HepG2 (cell line): ENCODE measurements around the gene ZNF84. TPM values are rescaled to one million over a fixed set of nuclear protein-coding genes. Genes with fewer than 3 reads are reported as not detected.

Experiments
- CCAR2 ChIP-seq: fragments of 200-400 bp; formaldehyde crosslinking; optimal IDR thresholded peaks from 2 replicates; pipeline ENCODE3; 2018; ENCODE audit warnings: low read depth, mild to moderate bottlenecking, low read length, moderate library complexity
- CENPBD1 ChIP-seq: sonication (generic); formaldehyde crosslinking; IDR thresholded peaks from 2 replicates; pipeline ENCODE4 v1.8.0; 2022; ENCODE audit warnings: missing genetic modification reagents, low read depth, mild to moderate bottlenecking, borderline replicate concordance
- DMAP1 ChIP-seq: IDR thresholded peaks from 2 replicates; pipeline ENCODE4 v1.6.1; 2016
- FOSL1 ChIP-seq: sonication (generic); formaldehyde crosslinking; IDR thresholded peaks from 2 replicates; pipeline ENCODE4 v1.9.0; 2021; ENCODE audit warnings: missing genetic modification reagents, borderline replicate concordance
- GRHL1 ChIP-seq: sonication (generic); formaldehyde crosslinking; conservative IDR thresholded peaks from 2 replicates; pipeline ENCODE4 v1.8.0; 2022; ENCODE audit warnings: missing genetic modification reagents
- MAFK ChIP-seq, 2 experiments: IDR thresholded peaks in 1 of 2; conservative IDR thresholded peaks in 1 of 2; 2 replicates each; pipeline ENCODE4 v1.6.1; 2011; ENCODE audit warnings: improper control_type of control experiment in 2 of 2, low read length in 2 of 2
- MAZ ChIP-seq, 2 experiments: sonication (generic) in 1 of 2; formaldehyde crosslinking in 1 of 2; IDR thresholded peaks; 2 replicates each; pipeline versions ENCODE4 v1.5.0 to v1.6.1; 2012 to 2020; ENCODE audit warnings: low read depth in 2 of 2, mild to moderate bottlenecking in 2 of 2, borderline replicate concordance in 1 of 2, improper control_type of control experiment in 1 of 2, low read length in 1 of 2, missing genetic modification reagents in 1 of 2, moderate library complexity in 1 of 2
- NFRKB ChIP-seq: fragments of 450-650 bp; IDR thresholded peaks from 2 replicates; pipeline ENCODE4 v1.6.1; 2017
- PATZ1 ChIP-seq: sonication (generic); formaldehyde crosslinking; IDR thresholded peaks from 2 replicates; pipeline ENCODE4 v1.4.0; 2020; ENCODE audit warnings: missing genetic modification reagents
- PCBP1 ChIP-seq: fragments of 200-400 bp; formaldehyde crosslinking; IDR thresholded peaks from 2 replicates; pipeline ENCODE4 v1.6.1; 2017; ENCODE audit warnings: mild to moderate bottlenecking, low read depth, low read length, borderline replicate concordance
- PITX1 ChIP-seq: sonication (generic); formaldehyde crosslinking; IDR thresholded peaks from 2 replicates; pipeline ENCODE4 v1.5.1; 2020; ENCODE audit warnings: mild to moderate bottlenecking, missing genetic modification reagents
- SMARCE1 ChIP-seq: fragments of 450-650 bp; IDR thresholded peaks from 2 replicates; pipeline ENCODE4 v1.6.1; 2017; ENCODE audit warnings: borderline replicate concordance
- SMYD3 ChIP-seq: sonication (generic); formaldehyde crosslinking; IDR thresholded peaks from 2 replicates; pipeline ENCODE4 v1.8.1; 2023; ENCODE audit warnings: mild to moderate bottlenecking, missing genetic modification reagents
- SUZ12 ChIP-seq: fragments of 150-350 bp; IDR thresholded peaks from 2 replicates; pipeline ENCODE4 v1.6.1; 2014; ENCODE audit warnings: low read depth, low read length
- ZNF318 ChIP-seq: sonication (generic); formaldehyde crosslinking; IDR thresholded peaks from 2 replicates; pipeline ENCODE4 v1.4.0; 2020; ENCODE audit warnings: mild to moderate bottlenecking, missing genetic modification reagents
- ZNF678 ChIP-seq: sonication (generic); formaldehyde crosslinking; IDR thresholded peaks from 2 replicates; pipeline ENCODE4 v1.4.0; 2020; ENCODE audit warnings: mild to moderate bottlenecking, missing genetic modification reagents
- polyA plus RNA-seq, 8 experiments: library from polyadenylated mRNA; depleted of rRNA in 3 of 8; stranded (reverse) in 7 of 8; unstranded in 1 of 8; fragments of >200 nt; fragmentation: Illumina TruSeq in 4 of 8; extraction: Trizol in 4 of 8; gene quantifications; 2 replicates each; pipeline versions ENCODE4 v1.2.1 to v1.2.3, GENCODE V29; 2011 to 2016; ENCODE audit warnings: low read depth in 4 of 8, missing spikeins in 1 of 8, mixed read lengths in 1 of 8; ENCODE audit not compliant: insufficient read depth in 1 of 8
- total RNA-seq, 5 experiments: library from RNA; depleted of rRNA; stranded (reverse); fragments of >200 nt; fragmentation: Illumina TruSeq; extraction: Trizol; gene quantifications; 2 replicates each; pipeline ENCODE4 v1.2.3, GENCODE V29; 2016; ENCODE audit warnings: low read depth in 1 of 5

ZNF84 gene
- total and polyA plus RNA-seq, 2 of the 13 experiments (the other 11 are each of a cell fraction or from before 2014, with no cell fraction given), result 15.5 to 21.8 TPM

- TF ChIP-seq ZNF318 (CRISPR knock-in tag), result no peak
- peak; percentile 93 for TF ChIP-seq DMAP1 (CRISPR knock-in tag)
- TF ChIP-seq NFRKB, result no peak
- peak; percentile 56 for TF ChIP-seq SUZ12
- 0 out of 2 replicates have a peak, but pooled peaks have one; percentile 34 for TF ChIP-seq PITX1 (CRISPR knock-in tag)
- TF ChIP-seq ZNF678 (CRISPR knock-in tag), result no peak
- no peak for TF ChIP-seq MAFK (conservative IDR thresholded peaks at IDR 0.05 in 1 of 2, IDR thresholded peaks at IDR 0.05 in 1 of 2; ENCODE audit: low read length in 2 of 2)
- TF ChIP-seq GRHL1 (CRISPR knock-in tag), result no peak
- TF ChIP-seq CCAR2, result no peak
- no peak for TF ChIP-seq SMYD3 (CRISPR knock-in tag)
- no peak for TF ChIP-seq SMARCE1
- TF ChIP-seq PCBP1, result peak; percentile 77; the same call in 1 of the 2 replicates
- TF ChIP-seq MAZ (IDR thresholded peaks at IDR 0.05; ENCODE audit: borderline replicate concordance, low read depth, low read length), result peak; percentile 86
- TF ChIP-seq MAZ (CRISPR knock-in tag; IDR thresholded peaks at IDR 0.05; ENCODE audit: low read depth), result peak; percentile 60; the same call in 1 of the 2 replicates
- TF ChIP-seq CENPBD1 (CRISPR knock-in tag), result no peak
- peak; percentile 48; the same call in 1 of the 2 replicates for TF ChIP-seq FOSL1
- peak; percentile 94 for TF ChIP-seq PATZ1 (CRISPR knock-in tag)
Measured at GRCh38 chr12:133080368-133081158, 43.3 kb downstream of the ZNF84 start, which contains the start of gene ZNF140 (continued).
